ENCODE results near the gene B3GALT6.

Gene B3GALT6

DNA sequence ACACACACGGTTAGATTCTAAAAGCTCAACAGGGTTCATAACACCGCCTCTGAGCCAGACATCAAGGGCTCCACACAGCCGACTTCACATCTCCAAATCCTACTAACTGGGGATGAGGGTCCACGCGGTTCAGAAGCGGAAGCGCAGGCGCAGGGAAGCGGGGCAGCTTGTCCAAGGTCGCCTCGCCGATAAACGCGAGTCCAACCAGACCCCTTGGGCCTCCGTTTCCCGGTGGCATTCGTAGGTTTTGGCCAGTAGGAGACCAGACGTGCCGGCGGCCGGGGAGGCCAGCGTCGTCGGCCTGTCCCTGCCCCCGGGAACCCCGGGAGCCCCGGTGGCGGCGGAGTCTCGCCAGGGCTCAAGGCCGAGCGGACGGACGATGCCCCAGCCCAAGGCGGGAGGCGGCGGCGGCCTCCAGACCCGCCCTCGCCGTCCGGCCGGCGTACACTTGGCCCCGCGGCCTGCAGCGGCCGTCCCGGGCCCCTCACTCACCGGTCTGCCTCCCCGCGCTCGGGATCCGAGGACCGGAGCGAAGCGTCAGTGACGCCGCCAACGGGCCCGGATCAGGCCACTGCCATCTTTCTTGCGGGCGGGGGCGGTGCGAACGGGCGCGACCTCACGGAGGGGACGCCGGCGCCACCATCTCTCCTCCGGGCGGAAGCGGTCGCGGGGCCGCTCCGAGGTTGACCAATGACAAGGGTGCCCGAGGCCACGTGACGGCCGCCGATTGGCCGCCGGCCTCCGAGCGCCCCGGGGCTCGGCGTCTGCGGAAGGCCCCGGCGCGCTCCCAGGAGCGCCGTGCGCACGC is 433 bp upstream of the B3GALT6 start, which contains the start of gene SDF4:
TSS of gene SDF4 (minus strand) at position 602 of the 808 bp plus-strand sequence. CDS start 3,229 bp downstream, outside the sequence.
- Histone ChIP-seq H3K4me3 (ENCODE audit: low read length) (peak within 1 kb of the TSS; percentile 79), H3K4me2 (ENCODE audit: low read length) (peak within 1 kb of the TSS; percentile 92), H3K4me1 (ENCODE audit: control insufficient read depth, insufficient read depth, low read length) (peaks cover 24% of the 10 kb centered on the region), H3K27me3 (ENCODE audit: control insufficient read depth, insufficient read depth, low read length) (no peaks in the 10 kb centered on the region), H3K36me3 (ENCODE audit: insufficient read depth, low read length) (peaks cover 37% of the 10 kb centered on the region), H3K9me3 (replicated peaks; ENCODE audit: low read length) (no peaks in the 10 kb centered on the region), H3K9ac (ENCODE audit: low read depth, low read length) (peak within 1 kb of the TSS; percentile 97)

DNA sequence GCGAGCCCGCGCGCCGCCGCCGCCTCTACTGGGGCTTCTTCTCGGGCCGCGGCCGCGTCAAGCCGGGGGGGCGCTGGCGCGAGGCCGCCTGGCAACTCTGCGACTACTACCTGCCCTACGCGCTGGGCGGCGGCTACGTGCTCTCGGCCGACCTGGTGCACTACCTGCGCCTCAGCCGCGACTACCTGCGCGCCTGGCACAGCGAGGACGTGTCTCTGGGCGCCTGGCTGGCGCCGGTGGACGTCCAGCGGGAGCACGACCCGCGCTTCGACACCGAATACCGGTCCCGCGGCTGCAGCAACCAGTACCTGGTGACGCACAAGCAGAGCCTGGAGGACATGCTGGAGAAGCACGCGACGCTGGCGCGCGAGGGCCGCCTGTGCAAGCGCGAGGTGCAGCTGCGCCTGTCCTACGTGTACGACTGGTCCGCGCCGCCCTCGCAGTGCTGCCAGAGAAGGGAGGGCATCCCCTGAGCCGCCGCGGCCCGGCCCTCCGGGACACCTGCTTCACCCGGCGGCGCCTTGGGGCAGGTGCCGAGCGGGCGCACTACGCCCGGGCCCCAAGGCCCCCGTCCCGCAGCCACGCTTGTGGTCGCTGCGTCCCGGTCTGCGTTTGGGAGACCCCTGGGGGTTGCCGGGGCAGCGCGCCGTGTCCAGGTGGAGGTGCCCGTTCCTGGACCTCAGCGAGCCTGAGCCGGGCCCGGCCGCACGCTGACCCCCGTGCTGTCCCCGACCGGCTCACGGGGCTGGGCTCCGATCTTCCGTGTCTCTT is 944 bp downstream of the B3GALT6 start:
- peak overlapping the region; percentile 64 for H3K9ac ChIP-seq (ENCODE audit: low read depth, low read length)
- H3K4me2 ChIP-seq (ENCODE audit: low read length), result peak overlapping the region; percentile 86
- H3K4me3 ChIP-seq (ENCODE audit: low read length), result peak overlapping the region; percentile 73
- H3K27me3 ChIP-seq (ENCODE audit: control insufficient read depth, insufficient read depth, low read length), result peaks cover 2% of the 10 kb centered on the region
- peaks cover 28% of the 10 kb centered on the region for H3K4me1 ChIP-seq (ENCODE audit: control insufficient read depth, insufficient read depth, low read length)
- H3K36me3 ChIP-seq (ENCODE audit: insufficient read depth, low read length), result peaks cover 26% of the 10 kb centered on the region
- no peaks in the 10 kb centered on the region for H3K9me3 ChIP-seq (replicated peaks; ENCODE audit: low read length)

DNA sequence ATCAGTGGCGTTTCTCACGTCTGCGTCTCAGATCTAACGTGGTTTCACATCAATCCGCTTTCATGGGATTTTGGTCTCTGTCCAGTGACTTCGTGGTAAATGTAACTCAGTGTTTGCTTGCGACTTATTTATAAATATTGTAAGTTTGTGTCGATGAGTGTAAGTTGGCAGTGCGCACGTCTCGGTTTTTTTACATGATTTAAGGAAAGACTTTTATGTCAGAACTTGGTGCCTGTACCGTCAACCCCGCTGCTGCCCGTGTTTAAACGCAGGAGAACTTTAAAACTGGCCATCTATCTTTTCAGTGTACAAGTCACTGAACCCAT is 1.5 kb downstream of the B3GALT6 start:
- Histone ChIP-seq H3K4me2 (ENCODE audit: low read length) (peak overlapping the region; percentile 86), H3K9me3 (replicated peaks; ENCODE audit: low read length) (no peaks in the 10 kb centered on the region), H3K36me3 (ENCODE audit: insufficient read depth, low read length) (peaks cover 21% of the 10 kb centered on the region), H3K9ac (ENCODE audit: low read depth, low read length) (no peak overlapping the region), H3K4me1 (ENCODE audit: control insufficient read depth, insufficient read depth, low read length) (peaks cover 28% of the 10 kb centered on the region), H3K27me3 (ENCODE audit: control insufficient read depth, insufficient read depth, low read length) (peaks cover 8% of the 10 kb centered on the region), H3K4me3 (ENCODE audit: low read length) (peak overlapping the region; percentile 73)

- no peak overlapping the region for H3K9ac ChIP-seq (ENCODE audit: low read depth, low read length)
- H3K27me3 ChIP-seq (ENCODE audit: control insufficient read depth, insufficient read depth, low read length), result peaks cover 8% of the 10 kb centered on the region
- no peaks in the 10 kb centered on the region for H3K9me3 ChIP-seq (replicated peaks; ENCODE audit: low read length)
- no peak overlapping the region for H3K4me2 ChIP-seq (ENCODE audit: low read length)
- no peak overlapping the region for H3K4me3 ChIP-seq (ENCODE audit: low read length)
- H3K4me1 ChIP-seq (ENCODE audit: control insufficient read depth, insufficient read depth, low read length), result peaks cover 28% of the 10 kb centered on the region
- H3K36me3 ChIP-seq (ENCODE audit: insufficient read depth, low read length), result peaks cover 14% of the 10 kb centered on the region
These were observed 2.3 kb downstream of the B3GALT6 start for GRCh38 chr1:1234180-1234808.

DNA sequence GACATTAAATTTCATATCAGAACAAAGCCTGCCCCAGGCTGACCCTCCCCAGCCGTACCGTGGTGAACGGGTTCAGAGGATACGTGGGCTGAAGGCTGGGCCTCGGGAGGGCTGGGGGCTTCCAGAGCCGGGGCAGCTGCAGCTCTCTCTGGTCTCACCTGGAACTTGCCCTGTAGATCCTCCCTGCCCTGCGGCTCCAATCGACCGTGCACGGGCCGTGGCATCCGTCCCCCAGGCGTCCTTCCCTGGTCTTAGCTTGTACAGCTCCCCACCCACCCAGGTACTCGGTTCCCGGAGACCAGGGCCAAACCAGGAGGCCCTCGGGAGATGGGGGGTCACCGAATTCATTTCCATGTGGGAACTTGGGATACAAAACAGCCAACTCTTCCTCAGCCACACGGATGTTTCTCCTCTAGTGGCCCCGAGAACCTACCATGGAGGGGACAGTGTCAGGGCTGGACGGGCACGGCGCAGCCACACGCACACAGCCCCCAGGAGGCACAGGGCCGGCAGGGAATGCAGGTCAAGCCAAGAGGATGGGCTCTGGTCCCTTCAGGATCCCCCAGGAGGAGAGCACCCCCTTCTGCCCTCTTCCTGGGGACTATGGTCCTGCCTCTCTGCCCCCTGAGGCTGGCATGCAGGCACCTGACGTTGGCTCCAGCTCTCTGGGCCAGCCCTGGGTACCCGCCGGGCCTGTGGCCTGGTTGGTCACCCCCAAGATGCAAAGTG is 3.1 kb downstream of the B3GALT6 start:
- Histone ChIP-seq H3K4me3 (ENCODE audit: low read length) (no peak overlapping the region), H3K4me2 (ENCODE audit: low read length) (no peak overlapping the region), H3K36me3 (ENCODE audit: insufficient read depth, low read length) (peaks cover 14% of the 10 kb centered on the region), H3K27me3 (ENCODE audit: control insufficient read depth, insufficient read depth, low read length) (peaks cover 8% of the 10 kb centered on the region), H3K4me1 (ENCODE audit: control insufficient read depth, insufficient read depth, low read length) (peaks cover 22% of the 10 kb centered on the region), H3K9me3 (replicated peaks; ENCODE audit: low read length) (no peaks in the 10 kb centered on the region), H3K9ac (ENCODE audit: low read depth, low read length) (no peak overlapping the region)

- Histone ChIP-seq H3K4me2 (ENCODE audit: low read length) (no peak overlapping the region), H3K9ac (ENCODE audit: low read depth, low read length) (no peak overlapping the region), H3K9me3 (replicated peaks; ENCODE audit: low read length) (no peaks in the 10 kb centered on the region), H3K4me1 (ENCODE audit: control insufficient read depth, insufficient read depth, low read length) (peaks cover 18% of the 10 kb centered on the region), H3K27me3 (ENCODE audit: control insufficient read depth, insufficient read depth, low read length) (peaks cover 8% of the 10 kb centered on the region), H3K36me3 (ENCODE audit: insufficient read depth, low read length) (peaks cover 14% of the 10 kb centered on the region), H3K4me3 (ENCODE audit: low read length) (no peak overlapping the region)
These were observed 4.2 kb downstream of the B3GALT6 start for GRCh38 chr1:1236176-1236763.

- Histone ChIP-seq H3K4me2 (ENCODE audit: low read length) (no peak overlapping the region), H3K4me3 (ENCODE audit: low read length) (no peak overlapping the region), H3K9me3 (replicated peaks; ENCODE audit: low read length) (no peaks in the 10 kb centered on the region), H3K27me3 (ENCODE audit: control insufficient read depth, insufficient read depth, low read length) (peaks cover 8% of the 10 kb centered on the region), H3K9ac (ENCODE audit: low read depth, low read length) (no peak overlapping the region), H3K4me1 (ENCODE audit: control insufficient read depth, insufficient read depth, low read length) (peaks cover 18% of the 10 kb centered on the region), H3K36me3 (ENCODE audit: insufficient read depth, low read length) (peaks cover 14% of the 10 kb centered on the region)
These were observed 5.2 kb downstream of the B3GALT6 start for GRCh38 chr1:1236945-1237873.

GRCh38 chr1:1237874-1238701 is 6.1 kb downstream of the B3GALT6 start:
- no peaks in the 10 kb centered on the region for H3K9me3 ChIP-seq (replicated peaks; ENCODE audit: low read length)
- H3K4me2 ChIP-seq (ENCODE audit: low read length), result no peak overlapping the region
- H3K36me3 ChIP-seq (ENCODE audit: insufficient read depth, low read length), result peaks cover 14% of the 10 kb centered on the region
- no peak overlapping the region for H3K9ac ChIP-seq (ENCODE audit: low read depth, low read length)
- peaks cover 8% of the 10 kb centered on the region for H3K27me3 ChIP-seq (ENCODE audit: control insufficient read depth, insufficient read depth, low read length)
- peaks cover 10% of the 10 kb centered on the region for H3K4me1 ChIP-seq (ENCODE audit: control insufficient read depth, insufficient read depth, low read length)
- H3K4me3 ChIP-seq (ENCODE audit: low read length), result no peak overlapping the region

DNA sequence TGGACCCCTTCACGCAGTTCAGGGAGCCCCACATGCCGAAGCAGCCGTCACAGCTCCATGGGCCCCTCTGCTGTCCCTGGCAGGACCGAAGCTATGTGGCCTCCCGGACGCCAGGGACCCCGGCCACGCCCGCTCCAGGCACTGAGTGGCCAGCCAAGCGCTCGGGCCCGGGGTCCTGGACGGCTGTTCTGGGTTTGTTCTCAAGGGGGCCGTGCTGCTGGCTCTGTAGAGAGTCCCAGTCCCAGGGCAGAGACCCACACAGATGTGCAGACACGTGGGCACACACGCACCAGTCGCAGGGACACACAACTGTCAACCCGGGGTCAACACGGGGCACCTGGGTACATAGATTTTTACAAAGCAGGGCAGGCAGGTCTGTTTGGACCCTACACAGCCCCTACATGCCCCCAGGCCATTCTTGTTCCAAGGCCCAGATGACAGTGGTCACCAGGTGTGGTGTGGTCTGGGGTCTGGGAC is 6.7 kb downstream of the B3GALT6 start:
- H3K9ac ChIP-seq (ENCODE audit: low read depth, low read length), result no peak overlapping the region
- no peak overlapping the region for H3K4me2 ChIP-seq (ENCODE audit: low read length)
- peaks cover 8% of the 10 kb centered on the region for H3K27me3 ChIP-seq (ENCODE audit: control insufficient read depth, insufficient read depth, low read length)
- no peak overlapping the region for H3K4me3 ChIP-seq (ENCODE audit: low read length)
- peaks cover 4% of the 10 kb centered on the region for H3K4me1 ChIP-seq (ENCODE audit: control insufficient read depth, insufficient read depth, low read length)
- H3K9me3 ChIP-seq (replicated peaks; ENCODE audit: low read length), result no peaks in the 10 kb centered on the region
- peaks cover 9% of the 10 kb centered on the region for H3K36me3 ChIP-seq (ENCODE audit: insufficient read depth, low read length)
